ENCODE measurements around the gene DEDD.

GRCh38 chr1:161083748-161084596 is 48.5 kb downstream of the DEDD start:
- TF ChIP-seq CTCF (IDR thresholded peaks at IDR 0.05; ENCODE audit: insufficient read depth, low read depth, low read length) (no peak), EZH2 (IDR thresholded peaks at IDR 0.05; ENCODE audit: insufficient read depth, low read length) (no peak)
